Right ventricle myocardium superior (tissue), 1 donor: ENCODE data around the gene EN2. TPM values are rescaled to one million over a fixed set of nuclear protein-coding genes. Genes with fewer than 3 reads are reported as not detected.

Experiments used
- ATAC-seq: fragments of 200-7000 bp; cut with Tn5 transposase; one replicate; pipeline ENCODE4 v1.9.1; 2020; ENCODE audit warnings: mild to moderate bottlenecking; ENCODE audit not compliant: poor library complexity
- DNase-seq: peaks from one replicate; pipeline ENCODE4 v3.0.0-alpha.2; 2020
- intact Hi-C: fragments of 100-400 bp; cut with DNase I; formaldehyde crosslinking; loops from one replicate; pipeline ENCODE4 v1.11.2; 2022
- total RNA-seq: library from RNA; stranded (reverse); fragmentation: NEBNext Ultra II Directional; extraction: Animal tissue kit (Norgen Biotek cat#: 25700); gene quantifications from one replicate; pipeline ENCODE4 v1.2.1, GENCODE V29; 2021
- donor health status: DM: no; HTN: yes; CAD: no; lungs with severe emphysema.

The EN2 gene
- total RNA-seq, 1 donor from 2014 or later, result 0.11 TPM

- no peak for DNase-seq
- no peak for ATAC-seq
- intact Hi-C loops, result no loop called here
Observed at GRCh38 chr7:155513543-155514285, 55.8 kb downstream of the EN2 start.

GRCh38 chr7:155514296-155514695 lies 56.4 kb downstream of the EN2 start:
- ATAC-seq (no peak), DNase-seq (no peak)
- intact Hi-C loops, result no loop called here

Other genes with a start within 250 kb of the EN2 start
- gene INSIG1, start 160.3 kb upstream of the EN2 start, total RNA-seq, result 6.9 TPM
- gene CNPY1, start 88.4 kb downstream of the EN2 start, total RNA-seq, result not detected
- gene RBM33, start 186.5 kb downstream of the EN2 start, total RNA-seq, result 32.8 TPM